HEK293 (cell line): ENCODE data around the gene PTPN9.
"Not testable (repeated sequence)": the region's sequence is repeated elsewhere in the genome, so short reads cannot be mapped to it uniquely, and the experiment has no call there.

Experiments
- CTCF ChIA-PET: fragments of 350-600 bp; formaldehyde crosslinking; extraction: SDS; loops from one replicate; lab custom pipeline; 2021; ENCODE audit warnings: antibody characterized with exemption; lab: Yijun Ruan, JAX
- POLR2A ChIA-PET: fragments of 300-600 bp; formaldehyde crosslinking; extraction: SDS; loops from one replicate; lab custom pipeline; 2020; ENCODE audit warnings: antibody characterized with exemption, inconsistent platforms; lab: Yijun Ruan, JAX
- H3K27ac ChIP-seq: fragments of 200-500 bp; sonication (Bioruptor generic); 2 replicates; pipeline ENCODE4 v1.5.1; 2014; ENCODE audit warnings: low read depth, low read length, control low read depth, inconsistent platforms; ENCODE audit errors: extremely low read depth
- H3K36me3 ChIP-seq, 2 experiments: fragments of 200-500 bp in 1 of 2; sonication (Bioruptor generic) in 1 of 2; 1 replicate in 1 of 2; 2 replicates in 1 of 2; pipeline ENCODE4 v1.5.1; 2014 to 2017; ENCODE audit warnings: inconsistent platforms in 2 of 2, low read length in 2 of 2; ENCODE audit not compliant: control insufficient read depth in 2 of 2, insufficient read depth in 1 of 2
- H3K4me1 ChIP-seq: fragments of 200-500 bp; sonication (Bioruptor generic); 2 replicates; pipeline ENCODE4 v1.5.1; 2014; ENCODE audit warnings: mild to moderate bottlenecking, low read length, inconsistent platforms; ENCODE audit not compliant: control insufficient read depth, insufficient read depth
- H3K4me3 ChIP-seq: 2 replicates; pipeline ENCODE4 v1.5.1; 2011; ENCODE audit warnings: low read depth, mild to moderate bottlenecking, control low read depth, low read length, moderate library complexity
- H3K9me3 ChIP-seq: fragments of 200-500 bp; sonication (Bioruptor generic); 2 replicates; pipeline ENCODE4 v1.5.1; 2014; ENCODE audit warnings: low read depth, low read length, inconsistent platforms; ENCODE audit not compliant: control insufficient read depth, insufficient read depth
- ATF2 ChIP-seq: fragments of 450-650 bp; formaldehyde crosslinking; IDR thresholded peaks from 2 replicates; pipeline ENCODE4 v1.5.1; 2016; ENCODE audit warnings: missing biosample characterization, missing genetic modification characterization, low read depth
- HOXC10 ChIP-seq: sonication (generic); formaldehyde crosslinking; IDR thresholded peaks from 2 replicates; pipeline ENCODE4 v1.8.1; 2023; ENCODE audit warnings: mild to moderate bottlenecking, missing genetic modification reagents
- RBAK ChIP-seq: fragments of 450-650 bp; formaldehyde crosslinking; IDR thresholded peaks from 2 replicates; pipeline ENCODE4 v1.5.1; 2016; ENCODE audit warnings: missing biosample characterization, missing genetic modification characterization
- ZEB2 ChIP-seq: fragments of 450-650 bp; formaldehyde crosslinking; IDR thresholded peaks from 2 replicates; pipeline ENCODE4 v1.5.1; 2016; ENCODE audit warnings: missing biosample characterization, missing genetic modification characterization
- ZIC2 ChIP-seq: fragments of 450-650 bp; formaldehyde crosslinking; IDR thresholded peaks from 2 replicates; pipeline ENCODE4 v1.5.1; 2016; ENCODE audit warnings: missing biosample characterization, missing genetic modification characterization
- ZNF221 ChIP-seq: fragments of 450-650 bp; formaldehyde crosslinking; IDR thresholded peaks from 2 replicates; pipeline ENCODE4 v1.5.1; 2017; ENCODE audit warnings: missing biosample characterization, missing genetic modification characterization, borderline replicate concordance
- ZNF24 ChIP-seq: fragments of 450-650 bp; formaldehyde crosslinking; IDR thresholded peaks from 2 replicates; pipeline ENCODE4 v1.5.1; 2016; ENCODE audit warnings: missing biosample characterization, missing genetic modification characterization
- ZNF302 ChIP-seq: fragments of 450-650 bp; formaldehyde crosslinking; IDR thresholded peaks from 2 replicates; pipeline ENCODE4 v1.5.1; 2016; ENCODE audit warnings: missing biosample characterization, missing genetic modification characterization, low read depth
- ZNF335 ChIP-seq: fragments of 450-650 bp; formaldehyde crosslinking; conservative IDR thresholded peaks from 2 replicates; pipeline ENCODE4 v1.5.1; 2016; ENCODE audit warnings: missing biosample characterization, missing genetic modification characterization
- ZNF362 ChIP-seq: fragments of 450-650 bp; formaldehyde crosslinking; IDR thresholded peaks from 2 replicates; pipeline ENCODE4 v1.5.1; 2016; ENCODE audit warnings: missing biosample characterization, missing genetic modification characterization
- ZNF530 ChIP-seq: fragments of 450-650 bp; formaldehyde crosslinking; IDR thresholded peaks from 2 replicates; pipeline ENCODE4 v1.5.1; 2016; ENCODE audit warnings: low read depth, missing biosample characterization, missing genetic modification characterization
- ZNF555 ChIP-seq: fragments of 450-650 bp; formaldehyde crosslinking; conservative IDR thresholded peaks from 2 replicates; pipeline ENCODE4 v1.5.1; 2017; ENCODE audit warnings: missing biosample characterization, mild to moderate bottlenecking, missing genetic modification characterization, inconsistent platforms
- ZNF600 ChIP-seq: fragments of 450-650 bp; formaldehyde crosslinking; IDR thresholded peaks from 2 replicates; pipeline ENCODE4 v1.5.1; 2016; ENCODE audit warnings: missing biosample characterization, missing genetic modification characterization
- ZNF677 ChIP-seq: fragments of 450-650 bp; IDR thresholded peaks from 2 replicates; pipeline ENCODE4 v1.5.0; 2018; ENCODE audit warnings: missing biosample characterization, mild to moderate bottlenecking, missing genetic modification characterization, moderate library complexity
- ZNF707 ChIP-seq: fragments of 450-650 bp; formaldehyde crosslinking; IDR thresholded peaks from 2 replicates; pipeline ENCODE4 v1.5.1; 2016; ENCODE audit warnings: missing biosample characterization, missing genetic modification characterization
- ZNF791 ChIP-seq: fragments of 450-650 bp; formaldehyde crosslinking; IDR thresholded peaks from 2 replicates; pipeline ENCODE4 v1.5.1; 2016; ENCODE audit warnings: missing biosample characterization, missing genetic modification characterization
- ZXDB ChIP-seq: fragments of 450-650 bp; formaldehyde crosslinking; IDR thresholded peaks from 2 replicates; pipeline ENCODE4 v1.5.1; 2016; ENCODE audit warnings: missing biosample characterization, missing genetic modification characterization
- TF ChIP-seq, protein P1 (sequence below): fragments of 450-650 bp; formaldehyde crosslinking; optimal IDR thresholded peaks from 2 replicates; pipeline ENCODE3; 2016; ENCODE audit warnings: missing biosample characterization, mild to moderate bottlenecking, missing genetic modification characterization
- TF ChIP-seq, protein P2 (sequence below): fragments of 450-650 bp; formaldehyde crosslinking; IDR thresholded peaks from 2 replicates; pipeline ENCODE4 v1.5.1; 2017; ENCODE audit warnings: missing biosample characterization, missing genetic modification characterization
- TF ChIP-seq, protein P3 (sequence below): fragments of 450-650 bp; formaldehyde crosslinking; IDR thresholded peaks from 2 replicates; pipeline ENCODE4 v1.5.1; 2016; ENCODE audit warnings: missing biosample characterization, missing genetic modification characterization
- TF ChIP-seq, protein P4 (sequence below): fragments of 450-650 bp; formaldehyde crosslinking; IDR thresholded peaks from 2 replicates; pipeline ENCODE4 v1.5.1; 2016; ENCODE audit warnings: missing biosample characterization, missing genetic modification characterization

Gene PTPN9

DNA sequence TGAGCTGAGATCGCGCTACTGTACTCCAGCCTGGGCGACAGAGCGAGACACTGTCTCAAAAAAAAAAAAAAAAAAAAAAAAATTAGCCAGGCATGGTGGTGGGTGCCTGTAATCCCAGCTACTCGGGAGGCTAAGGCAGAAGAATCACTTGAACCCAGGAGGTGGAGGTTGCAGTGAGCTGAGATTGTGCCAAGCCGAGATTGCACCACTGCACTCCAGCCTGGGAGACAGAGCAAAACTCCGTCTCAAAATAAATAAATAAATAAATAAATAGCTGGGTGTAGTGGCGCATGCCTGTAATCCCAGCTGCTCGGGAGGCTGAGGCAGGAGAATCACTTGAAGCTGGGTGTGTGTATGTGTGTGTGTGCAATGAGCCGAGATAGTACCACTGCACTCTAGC, 133.8 kb downstream of the PTPN9 start:
- POLR2A ChIA-PET, result interaction anchor here (1.3 to 2.0 kb wide), 3 partner anchors 9 to 77 kb away, joined by 3 to 15 read pairs (median 10); partner anchors contain the start of gene MAN2C1
- peaks cover 23% of the 10 kb centered on the region for H3K4me1 ChIP-seq

DNA sequence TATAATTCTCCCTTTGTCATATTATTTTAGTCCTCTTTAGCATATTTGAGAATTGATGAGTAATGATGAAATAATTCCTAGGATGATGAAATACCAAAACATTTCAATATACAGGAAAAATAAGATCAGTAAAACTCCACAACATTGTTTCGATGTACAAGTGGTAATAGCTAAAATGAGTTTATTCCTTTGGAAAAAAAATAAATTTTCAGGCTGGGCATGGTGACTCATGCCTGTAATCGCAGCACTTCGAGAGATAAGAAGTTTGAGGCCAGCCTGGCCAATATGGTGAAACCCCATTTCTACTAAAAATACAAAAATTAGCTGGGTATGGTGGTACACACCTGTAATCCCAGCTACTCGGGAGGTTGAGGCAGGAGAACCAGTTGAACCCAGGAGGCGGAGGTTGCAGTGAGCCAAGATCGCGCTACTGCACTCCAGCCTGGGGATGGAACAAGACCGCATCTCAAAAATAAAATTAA, 135.1 kb downstream of the PTPN9 start:
- POLR2A ChIA-PET, result interaction anchor here (0.8 kb wide), 1 partner anchor 10 kb away, joined by 3 read pairs; no protein-coding TSS in a partner anchor

More for the DNA sequence above, 133.8 kb downstream of the PTPN9 start:
- peak; percentile 72 for TF ChIP-seq ZNF362 (tag by site-specific recombination)
- not testable (repeated sequence) for H3K9me3 ChIP-seq, H3K27ac ChIP-seq, H3K4me3 ChIP-seq
- CTCF ChIA-PET, result interaction anchor here (0.5 to 0.6 kb wide), 2 partner anchors 51 to 416 kb away, joined by 3 read pairs; no protein-coding TSS in a partner anchor
- H3K36me3 ChIP-seq, result peaks cover 10 to 19% of the 10 kb centered on the region in 2 experiments; a peak in 2 of 3 replicates

DNA sequence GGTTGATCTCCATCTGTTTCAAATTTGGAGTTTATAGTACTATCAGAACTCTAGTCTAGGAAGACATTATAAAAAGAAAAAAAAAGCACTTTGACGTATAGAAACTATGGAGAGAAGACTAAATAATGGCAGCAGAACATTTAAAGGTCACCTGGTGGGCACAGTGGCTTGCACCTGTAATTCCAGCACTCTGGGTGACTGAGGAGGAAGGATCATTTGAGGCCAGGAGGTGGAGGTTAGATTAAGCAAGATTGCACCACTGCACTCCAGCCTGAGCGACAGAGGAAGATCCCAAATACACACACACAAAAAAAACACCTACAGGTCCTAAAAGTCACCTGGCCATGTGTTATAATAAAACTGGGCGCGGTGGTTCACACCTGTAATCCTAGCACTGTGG, 141.4 kb downstream of the PTPN9 start:
- no peak overlapping the region for H3K4me3 ChIP-seq
- ChIA-PET POLR2A (interaction anchor here (1.7 kb wide), 1 partner anchor 16 kb away, joined by 6 read pairs; no protein-coding TSS in a partner anchor), CTCF (no interaction called here)
- H3K36me3 ChIP-seq, result peaks cover 11 to 24% of the 10 kb centered on the region in 2 experiments
- H3K9me3 ChIP-seq, result no peaks in the 10 kb centered on the region
- no peaks in the 10 kb centered on the region for H3K4me1 ChIP-seq
- TF ChIP-seq HOXC10 (CRISPR knock-in tag) (no peak), ZNF530 (no peak), ZNF707 (tag by site-specific recombination) (no peak), ZNF677 (tag by site-specific recombination) (no peak), ZNF791 (tag by site-specific recombination) (no peak), ZNF221 (no peak), ZNF302 (tag by site-specific recombination) (no peak), ZNF555 (tag by site-specific recombination) (no peak), ZIC2 (no peak), RBAK (tag by site-specific recombination) (no peak), ZNF24 (tag by site-specific recombination) (no peak)
- TF ChIP-seq, protein P1, sequence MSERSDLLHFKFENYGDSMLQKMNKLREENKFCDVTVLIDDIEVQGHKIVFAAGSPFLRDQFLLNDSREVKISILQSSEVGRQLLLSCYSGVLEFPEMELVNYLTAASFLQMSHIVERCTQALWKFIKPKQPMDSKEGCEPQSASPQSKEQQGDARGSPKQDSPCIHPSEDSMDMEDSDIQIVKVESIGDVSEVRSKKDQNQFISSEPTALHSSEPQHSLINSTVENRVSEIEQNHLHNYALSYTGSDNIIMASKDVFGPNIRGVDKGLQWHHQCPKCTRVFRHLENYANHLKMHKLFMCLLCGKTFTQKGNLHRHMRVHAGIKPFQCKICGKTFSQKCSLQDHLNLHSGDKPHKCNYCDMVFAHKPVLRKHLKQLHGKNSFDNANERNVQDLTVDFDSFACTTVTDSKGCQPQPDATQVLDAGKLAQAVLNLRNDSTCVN, result no peak
- H3K27ac ChIP-seq, result no peak overlapping the region

More for the DNA sequence above, 135.1 kb downstream of the PTPN9 start:
- not testable (repeated sequence) for H3K4me3 ChIP-seq, H3K9me3 ChIP-seq, H3K27ac ChIP-seq
- TF ChIP-seq, protein P2, sequence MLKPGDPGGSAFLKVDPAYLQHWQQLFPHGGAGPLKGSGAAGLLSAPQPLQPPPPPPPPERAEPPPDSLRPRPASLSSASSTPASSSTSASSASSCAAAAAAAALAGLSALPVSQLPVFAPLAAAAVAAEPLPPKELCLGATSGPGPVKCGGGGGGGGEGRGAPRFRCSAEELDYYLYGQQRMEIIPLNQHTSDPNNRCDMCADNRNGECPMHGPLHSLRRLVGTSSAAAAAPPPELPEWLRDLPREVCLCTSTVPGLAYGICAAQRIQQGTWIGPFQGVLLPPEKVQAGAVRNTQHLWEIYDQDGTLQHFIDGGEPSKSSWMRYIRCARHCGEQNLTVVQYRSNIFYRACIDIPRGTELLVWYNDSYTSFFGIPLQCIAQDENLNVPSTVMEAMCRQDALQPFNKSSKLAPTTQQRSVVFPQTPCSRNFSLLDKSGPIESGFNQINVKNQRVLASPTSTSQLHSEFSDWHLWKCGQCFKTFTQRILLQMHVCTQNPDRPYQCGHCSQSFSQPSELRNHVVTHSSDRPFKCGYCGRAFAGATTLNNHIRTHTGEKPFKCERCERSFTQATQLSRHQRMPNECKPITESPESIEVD (tag by site-specific recombination), result peak; percentile 89
- TF ChIP-seq ZEB2 (tag by site-specific recombination) (0 out of 2 replicates have a peak, but pooled peaks have one; percentile 34), ZXDB (tag by site-specific recombination) (peak; percentile 13; the same call in 1 of the 2 replicates), ZNF335 (tag by site-specific recombination) (peak; percentile 38; the same call in 1 of the 2 replicates), ATF2 (tag by site-specific recombination) (peak; percentile 74; the same call in 1 of the 2 replicates), ZNF600 (tag by site-specific recombination) (0 out of 2 replicates have a peak, but pooled peaks have one; percentile 32)
- TF ChIP-seq, protein P3, sequence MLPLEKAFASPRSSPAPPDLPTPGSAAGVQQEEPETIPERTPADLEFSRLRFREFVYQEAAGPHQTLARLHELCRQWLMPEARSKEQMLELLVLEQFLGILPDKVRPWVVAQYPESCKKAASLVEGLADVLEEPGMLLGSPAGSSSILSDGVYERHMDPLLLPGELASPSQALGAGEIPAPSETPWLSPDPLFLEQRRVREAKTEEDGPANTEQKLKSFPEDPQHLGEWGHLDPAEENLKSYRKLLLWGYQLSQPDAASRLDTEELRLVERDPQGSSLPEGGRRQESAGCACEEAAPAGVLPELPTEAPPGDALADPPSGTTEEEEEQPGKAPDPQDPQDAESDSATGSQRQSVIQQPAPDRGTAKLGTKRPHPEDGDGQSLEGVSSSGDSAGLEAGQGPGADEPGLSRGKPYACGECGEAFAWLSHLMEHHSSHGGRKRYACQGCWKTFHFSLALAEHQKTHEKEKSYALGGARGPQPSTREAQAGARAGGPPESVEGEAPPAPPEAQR, result 0 out of 2 replicates have a peak, but pooled peaks have one; percentile 1
- TF ChIP-seq, protein P4, sequence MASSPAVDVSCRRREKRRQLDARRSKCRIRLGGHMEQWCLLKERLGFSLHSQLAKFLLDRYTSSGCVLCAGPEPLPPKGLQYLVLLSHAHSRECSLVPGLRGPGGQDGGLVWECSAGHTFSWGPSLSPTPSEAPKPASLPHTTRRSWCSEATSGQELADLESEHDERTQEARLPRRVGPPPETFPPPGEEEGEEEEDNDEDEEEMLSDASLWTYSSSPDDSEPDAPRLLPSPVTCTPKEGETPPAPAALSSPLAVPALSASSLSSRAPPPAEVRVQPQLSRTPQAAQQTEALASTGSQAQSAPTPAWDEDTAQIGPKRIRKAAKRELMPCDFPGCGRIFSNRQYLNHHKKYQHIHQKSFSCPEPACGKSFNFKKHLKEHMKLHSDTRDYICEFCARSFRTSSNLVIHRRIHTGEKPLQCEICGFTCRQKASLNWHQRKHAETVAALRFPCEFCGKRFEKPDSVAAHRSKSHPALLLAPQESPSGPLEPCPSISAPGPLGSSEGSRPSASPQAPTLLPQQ, result 0 out of 2 replicates have a peak, but pooled peaks have one; percentile 23
- CTCF ChIA-PET, result interaction anchor here (0.6 kb wide), 1 partner anchor 9 kb away, joined by 3 read pairs; no protein-coding TSS in a partner anchor
- H3K4me1 ChIP-seq, result peaks cover 15% of the 10 kb centered on the region
- peaks cover 10 to 19% of the 10 kb centered on the region in 2 experiments; a peak in 2 of 3 replicates for H3K36me3 ChIP-seq
